Activated T-helper 1 cell treated with Interleukin-2 at 50 U/mL for 16 hours (primary cell): ENCODE data around the gene SYNJ1.
"Not testable (repeated sequence)": the region's sequence is repeated elsewhere in the genome, so short reads cannot be mapped to it uniquely, and the experiment has no call there.

Experiments
- DNase-seq: peaks from one replicate; pipeline ENCODE4 v3.0.0-alpha.2; 2020; ENCODE audit warnings: low read depth

The SYNJ1 gene

GRCh38 chr21:32727687-32728455 is at the start of gene SYNJ1:
SYNJ1 (minus strand) TSS chr21:32728013; CDS start chr21:32726895, 1,118 bp downstream.
- peak; percentile 93 for DNase-seq

DNA sequence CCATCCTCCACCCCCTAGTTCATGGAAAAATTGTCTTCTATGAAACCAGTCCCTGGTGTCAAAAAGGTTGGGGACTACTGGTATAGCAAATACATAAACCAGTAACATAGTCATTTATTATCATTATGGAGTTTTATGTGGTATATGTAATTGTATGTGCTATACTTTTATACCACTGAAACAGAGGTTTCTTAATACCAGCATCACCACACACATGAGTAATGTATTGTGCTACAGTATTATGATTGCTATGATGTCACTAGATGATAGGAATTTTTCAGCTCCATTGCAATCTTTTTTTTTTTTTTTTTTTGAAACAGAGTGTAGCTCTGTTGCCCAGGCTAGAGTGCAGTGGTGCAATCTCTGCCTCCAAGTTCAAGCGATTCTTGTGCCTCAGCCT is 49.5 kb upstream of the SYNJ1 start:
- no peak for DNase-seq

DNA sequence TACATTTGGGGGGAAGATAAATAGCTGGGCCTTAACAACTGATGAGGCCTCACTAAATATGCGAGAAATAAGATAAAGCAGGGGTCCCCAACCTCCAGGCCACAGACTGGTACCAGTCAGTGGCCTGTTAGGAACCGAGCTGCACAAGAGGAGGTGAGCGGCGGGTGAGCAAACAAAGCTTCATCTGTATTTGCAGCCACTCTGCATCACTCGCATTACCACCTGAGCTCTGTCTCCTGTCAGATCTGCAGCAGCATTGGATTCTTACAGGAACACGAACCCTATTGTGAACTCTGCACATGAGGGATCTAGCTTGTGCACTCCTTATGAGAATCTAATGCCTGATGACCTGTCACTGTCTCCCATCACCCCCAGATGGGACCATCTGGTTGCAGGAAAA is 48.9 kb upstream of the SYNJ1 start:
- DNase-seq = no peak

- DNase-seq = not testable (repeated sequence)
Observed at GRCh38 chr21:32773048-32773344, 45.2 kb upstream of the SYNJ1 start.

- DNase-seq = peak; percentile 20
Observed at GRCh38 chr21:32772281-32773047, 44.7 kb upstream of the SYNJ1 start.

DNA sequence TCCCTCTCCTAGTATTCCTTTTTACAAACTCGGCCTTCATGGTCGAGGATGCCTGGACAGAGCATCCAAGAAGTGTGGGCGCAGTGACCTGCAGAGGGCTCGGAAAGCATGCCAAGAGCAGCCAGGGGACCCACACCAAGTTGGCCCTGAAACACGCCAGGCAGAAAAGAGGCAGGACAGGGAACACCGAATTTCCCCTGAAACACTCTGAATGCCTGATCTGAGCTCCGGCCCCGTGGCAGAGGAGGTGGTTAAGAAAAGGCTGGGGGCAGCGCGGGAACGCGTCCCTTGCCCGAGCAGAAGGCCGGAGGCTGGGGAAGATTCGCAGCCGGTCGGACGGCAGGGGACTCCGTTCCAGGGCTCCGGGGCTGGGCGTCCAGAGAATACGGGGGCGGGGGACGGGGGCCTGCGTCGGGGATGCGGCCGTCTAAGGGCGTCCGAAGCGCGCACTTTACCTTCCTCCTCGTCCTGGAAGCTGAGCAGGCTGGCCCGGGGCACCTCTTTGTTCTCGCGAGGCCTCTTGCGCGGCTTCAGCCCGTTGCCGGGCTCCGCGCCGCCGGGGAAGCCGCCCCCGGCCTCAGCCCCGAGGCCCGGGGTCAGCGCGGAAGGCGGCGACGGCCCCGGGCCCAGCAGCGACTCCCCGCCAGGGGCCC is 43.2 kb upstream of the SYNJ1 start:
- peak; percentile 3 for DNase-seq

GRCh38 chr21:32768530-32768929 is 40.7 kb upstream of the SYNJ1 start:
- DNase-seq = no peak

DNA sequence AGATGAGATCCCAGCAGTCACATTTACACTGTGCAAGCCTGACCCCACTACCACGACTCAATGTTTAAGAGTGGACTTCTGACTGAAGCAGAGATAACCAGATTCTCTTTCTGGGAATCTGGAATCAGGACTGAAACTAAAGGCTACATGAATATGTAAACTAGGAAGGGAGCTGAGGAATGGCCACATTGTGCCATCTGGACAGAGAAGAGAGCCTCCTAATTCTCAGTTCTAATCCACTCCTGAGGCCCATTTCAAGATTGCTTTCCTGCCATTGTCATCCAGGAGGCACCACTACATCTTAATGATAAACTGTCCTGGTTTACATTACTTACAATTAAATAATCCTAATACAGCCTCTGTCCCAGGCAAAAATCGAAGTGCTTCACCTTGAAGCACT is 37.2 kb upstream of the SYNJ1 start:
- no peak for DNase-seq

GRCh38 chr21:32764186-32764585 is 36.4 kb upstream of the SYNJ1 start:
- DNase-seq = no peak

DNA sequence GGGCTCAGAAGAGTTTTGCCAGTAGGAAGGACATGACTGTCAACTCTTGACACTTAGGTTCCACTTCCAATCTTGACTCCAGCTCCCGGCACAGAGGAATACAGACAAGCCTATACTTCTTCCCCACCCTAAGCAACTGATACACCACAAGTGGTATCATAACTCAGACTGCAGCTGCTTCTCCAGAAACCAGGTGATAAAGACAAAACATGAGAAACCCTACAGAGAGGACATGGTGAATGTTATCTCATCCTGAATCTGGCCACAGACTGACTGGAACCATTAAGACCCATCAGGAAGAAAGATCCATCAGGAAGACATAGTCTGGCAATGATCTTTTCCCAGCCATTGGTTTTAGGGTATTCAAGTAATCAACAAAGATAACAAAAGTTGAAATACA is 30.0 kb upstream of the SYNJ1 start:
- no peak for DNase-seq

- DNase-seq = no peak
Observed at GRCh38 chr21:32756096-32756495, 28.3 kb upstream of the SYNJ1 start.

- DNase-seq = no peak
Observed at GRCh38 chr21:32753818-32754585, 26.2 kb upstream of the SYNJ1 start.

DNA sequence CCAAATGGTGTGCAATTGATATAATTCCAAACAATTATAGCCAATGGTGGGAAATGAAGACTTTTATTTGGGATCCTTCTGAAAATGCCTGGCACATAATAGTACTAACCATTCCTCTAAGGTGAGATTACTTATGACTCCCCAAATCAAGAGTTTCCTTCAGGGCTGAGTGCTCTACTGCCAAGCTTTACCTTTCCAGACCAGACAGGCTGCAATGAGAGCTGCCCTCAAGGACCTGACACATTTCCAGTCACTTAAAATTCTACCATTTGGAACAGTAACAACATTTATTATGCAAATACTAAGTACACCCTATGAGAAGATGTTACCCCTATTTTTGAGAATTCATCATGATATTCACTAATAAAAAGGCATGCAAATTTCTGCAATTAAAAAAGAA is 22.6 kb upstream of the SYNJ1 start:
- DNase-seq = no peak

- no peak for DNase-seq
Observed at GRCh38 chr21:32749662-32750061, 21.8 kb upstream of the SYNJ1 start.

- no peak for DNase-seq
Observed at GRCh38 chr21:32748529-32748928, 20.7 kb upstream of the SYNJ1 start.

DNA sequence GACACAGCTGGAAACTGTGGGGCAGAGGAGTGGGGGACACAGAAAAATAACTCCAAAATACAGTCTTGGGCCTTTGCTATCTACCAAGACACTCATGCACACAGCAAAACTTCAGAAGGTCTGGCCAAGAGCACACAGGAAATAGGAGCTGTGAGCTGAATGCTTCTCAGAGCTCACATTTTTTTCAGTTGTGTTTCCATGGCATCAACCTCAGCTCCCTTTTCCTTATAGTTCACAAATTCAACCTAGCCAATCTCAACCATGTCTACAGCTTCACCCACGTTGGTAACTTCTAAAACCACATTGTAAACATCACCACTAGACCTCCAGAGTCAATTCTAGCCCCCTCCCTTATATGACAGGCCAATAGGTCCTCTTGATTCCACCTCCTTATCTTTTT is 19.6 kb upstream of the SYNJ1 start:
- DNase-seq = no peak

GRCh38 chr21:32746711-32747110 is 18.9 kb upstream of the SYNJ1 start:
- DNase-seq = not testable (repeated sequence)

- no peak for DNase-seq
Observed at GRCh38 chr21:32742396-32742795, 14.6 kb upstream of the SYNJ1 start.

GRCh38 chr21:32741336-32741735 is 13.5 kb upstream of the SYNJ1 start:
- DNase-seq = no peak

GRCh38 chr21:32739946-32740345 is 12.1 kb upstream of the SYNJ1 start:
- DNase-seq = no peak

GRCh38 chr21:32736083-32736482 is 8.3 kb upstream of the SYNJ1 start:
- DNase-seq = not testable (repeated sequence)

GRCh38 chr21:32735524-32735923 is 7.7 kb upstream of the SYNJ1 start:
- DNase-seq = no peak
